ENCODE results near the gene GPD1. TPM values are rescaled to one million over a fixed set of nuclear protein-coding genes. Genes with fewer than 3 reads are reported as not detected.

The GPD1 gene
- total RNA-seq, 1 experiment from 2014 or later: 1.6 TPM

DNA sequence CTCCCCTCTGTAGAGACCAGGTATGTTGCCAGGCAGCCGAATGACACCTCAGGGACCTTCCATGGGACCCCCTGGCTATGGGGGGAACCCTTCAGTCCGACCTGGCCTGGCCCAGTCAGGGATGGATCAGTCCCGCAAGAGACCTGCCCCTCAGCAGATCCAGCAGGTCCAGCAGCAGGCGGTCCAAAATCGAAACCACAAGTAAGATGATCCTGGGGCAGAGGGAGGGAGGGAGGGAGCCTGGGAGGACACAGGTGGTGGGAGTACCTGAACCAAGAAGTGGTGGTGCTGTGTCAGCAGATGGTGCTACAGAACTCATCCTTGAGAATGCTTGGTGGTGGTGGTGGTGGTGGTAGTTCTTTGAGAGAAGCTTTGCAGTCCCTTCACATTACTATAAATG lies 17.7 kb upstream of the GPD1 start:
- H3K4me2 ChIP-seq (ENCODE audit: low read length): peak overlapping the region; percentile 85
- DNase-seq (ENCODE audit: low read depth, low spot score) (no peak), ATAC-seq (no peak)
- ChIA-PET RAD21 (ENCODE audit: low non-redundant PET in 1 of 2, low total read pairs in 2 of 2, uncharacterized antibody in 2 of 2, unreplicated experiment in 2 of 2) (no interaction called here), CTCF (interaction anchor here (2.6 to 2.8 kb wide), 2 partner anchors 25 to 90 kb away, joined by 12 to 33 read pairs; partner anchors contain the start of gene COX14), POLR2A (no interaction called here)
- intact Hi-C loops (cut with micrococcal nuclease): loop anchor here (5.0 to 10.0 kb wide), 2 partner anchors 226 to 319 kb away; partner anchors contain the start of gene LARP4
- no peaks in the 10 kb centered on the region for H3K9me2 ChIP-seq (ENCODE audit: insufficient read depth)
- peaks cover 5 to 21% of the 10 kb centered on the region in 2 experiments for H3K4me1 ChIP-seq (ENCODE audit: control insufficient read depth in 1 of 2, insufficient read depth in 2 of 2, low read length in 2 of 2)
- no peaks in the 10 kb centered on the region for H3K27me3 ChIP-seq (ENCODE audit: insufficient read depth, low read length)
- peaks cover 30 to 45% of the 10 kb centered on the region in 2 experiments for H3K36me3 ChIP-seq (ENCODE audit: control insufficient read depth in 1 of 2, insufficient read depth in 2 of 2, low read length in 2 of 2)
- no peak overlapping the region for H2AFZ ChIP-seq (ENCODE audit: low read depth, low read length, poor library complexity, severe bottlenecking)
- no peak for TF ChIP-seq POLR2A (IDR thresholded peaks at IDR 0.05; ENCODE audit: borderline replicate concordance, extremely low read depth, insufficient read depth, insufficient read length)
- TF ChIP-seq POLR2AphosphoS5 (IDR thresholded peaks at IDR 0.05; ENCODE audit: low read depth, low read length): no peak
- no peak for TF ChIP-seq RAD21 (IDR thresholded peaks at IDR 0.05; ENCODE audit: low read depth)
- TF ChIP-seq ZFX (IDR thresholded peaks at IDR 0.05): no peak
- no peak for TF ChIP-seq SRF (IDR thresholded peaks at IDR 0.05; ENCODE audit: low read depth)
- no peak for TF ChIP-seq JUND (IDR thresholded peaks at IDR 0.05)
- TF ChIP-seq SP1 (IDR thresholded peaks at IDR 0.05; ENCODE audit: low read depth): no peak
- no peak for TF ChIP-seq TCF7L2 (IDR thresholded peaks at IDR 0.05; ENCODE audit: borderline replicate concordance, extremely low read depth, insufficient read depth, insufficient read length)
- BruUV-seq (replicated peaks): no TSS peak
- peak overlapping the region; percentile 70 to 77 for H3K4me3 ChIP-seq (replicated peaks in 1 of 2; ENCODE audit: low read depth in 1 of 2, low read length in 2 of 2)
- peak overlapping the region; percentile 77 for H3K9ac ChIP-seq (ENCODE audit: low read length)
- H3K9me3 ChIP-seq (ENCODE audit: control insufficient read depth in 1 of 2, insufficient read depth in 1 of 2, low read depth in 1 of 2, low read length in 2 of 2): no peaks in the 10 kb centered on the region
- H3K79me2 ChIP-seq (ENCODE audit: insufficient read depth, low read length): peaks cover 15% of the 10 kb centered on the region
- H3K27ac ChIP-seq (ENCODE audit: low read depth, low read length): peak overlapping the region; percentile 54
- H4K20me1 ChIP-seq (ENCODE audit: insufficient read depth): peaks cover 4% of the 10 kb centered on the region; the same call in 1 of the 2 replicates

DNA sequence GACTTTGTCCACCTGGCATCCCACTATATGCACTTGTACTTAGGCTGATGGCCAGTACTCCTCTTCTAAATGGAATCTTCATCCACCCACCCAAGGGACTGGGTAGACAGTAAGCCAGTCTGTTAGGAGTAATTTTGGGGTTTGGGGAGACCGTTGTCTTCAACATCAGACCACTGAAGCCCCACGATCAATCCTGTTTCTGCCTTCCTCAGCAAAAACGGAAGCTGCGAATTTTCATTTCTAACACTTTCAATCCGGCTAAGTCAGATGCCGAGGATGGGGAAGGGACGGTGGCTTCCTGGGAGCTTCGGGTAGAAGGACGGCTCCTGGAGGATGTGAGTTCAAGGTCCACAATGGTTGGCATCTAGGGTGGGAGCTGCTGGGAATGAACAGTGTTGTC lies 16.7 kb upstream of the GPD1 start:
- Histone ChIP-seq H3K27me3 (ENCODE audit: insufficient read depth, low read length) (no peaks in the 10 kb centered on the region), H3K9ac (ENCODE audit: low read length) (no peak overlapping the region), H3K9me2 (ENCODE audit: insufficient read depth) (no peaks in the 10 kb centered on the region), H3K4me3 (replicated peaks in 1 of 2; ENCODE audit: low read depth in 1 of 2, low read length in 2 of 2) (no peak overlapping the region), H4K20me1 (ENCODE audit: insufficient read depth) (peaks cover 4% of the 10 kb centered on the region; the same call in 1 of the 2 replicates), H3K79me2 (ENCODE audit: insufficient read depth, low read length) (peaks cover 15% of the 10 kb centered on the region), H3K36me3 (ENCODE audit: control insufficient read depth in 1 of 2, insufficient read depth in 2 of 2, low read length in 2 of 2) (peaks cover 35 to 51% of the 10 kb centered on the region in 2 experiments), H3K4me2 (ENCODE audit: low read length) (no peak overlapping the region), H3K27ac (ENCODE audit: low read depth, low read length) (no peak overlapping the region), H3K4me1 (ENCODE audit: control insufficient read depth in 1 of 2, insufficient read depth in 2 of 2, low read length in 2 of 2) (peaks cover 5 to 21% of the 10 kb centered on the region in 2 experiments), H2AFZ (ENCODE audit: low read depth, low read length, poor library complexity, severe bottlenecking) (no peak overlapping the region), H3K9me3 (ENCODE audit: control insufficient read depth in 1 of 2, insufficient read depth in 1 of 2, low read depth in 1 of 2, low read length in 2 of 2) (no peaks in the 10 kb centered on the region)
- BruUV-seq (replicated peaks): no TSS peak
- intact Hi-C loops (cut with micrococcal nuclease): loop anchor here (5.0 to 10.0 kb wide), 2 partner anchors 225 to 318 kb away; partner anchors contain the start of gene LARP4
- CTCF ChIA-PET: interaction anchor here (2.1 to 2.8 kb wide), 2 partner anchors 24 to 89 kb away, joined by 10 to 16 read pairs; partner anchors contain the start of gene COX14
- RAD21 ChIA-PET (ENCODE audit: low non-redundant PET in 1 of 2, low total read pairs in 2 of 2, uncharacterized antibody in 2 of 2, unreplicated experiment in 2 of 2): no interaction called here
- DNase-seq (ENCODE audit: low read depth, low spot score) (no peak), ATAC-seq (no peak)
- POLR2A ChIA-PET: interaction anchor here (0.9 kb wide), 1 partner anchor 80 kb away, joined by 3 read pairs; the partner anchor contains the start of gene CERS5
- TF ChIP-seq POLR2A (IDR thresholded peaks at IDR 0.05; ENCODE audit: borderline replicate concordance, extremely low read depth, insufficient read depth, insufficient read length) (no peak), JUND (IDR thresholded peaks at IDR 0.05) (no peak), CEBPB (IDR thresholded peaks at IDR 0.05; ENCODE audit: low read depth) (no peak), SRF (IDR thresholded peaks at IDR 0.05; ENCODE audit: low read depth) (no peak), ELF1 (IDR thresholded peaks at IDR 0.05; ENCODE audit: borderline replicate concordance, low read depth) (no peak), CBX3 (IDR thresholded peaks at IDR 0.05; ENCODE audit: low read depth) (no peak), SIN3A (IDR thresholded peaks at IDR 0.05; ENCODE audit: low read depth) (no peak), EGR1 (IDR thresholded peaks at IDR 0.05; ENCODE audit: low read depth) (no peak), ZNF274 (IDR thresholded peaks at IDR 0.05; ENCODE audit: low read depth, low read length) (no peak), RAD21 (IDR thresholded peaks at IDR 0.05; ENCODE audit: low read depth) (no peak), EZH2phosphoT487 (IDR thresholded peaks at IDR 0.05; ENCODE audit: borderline replicate concordance) (no peak), YY1 (IDR thresholded peaks at IDR 0.05; ENCODE audit: extremely low read depth, insufficient replicate concordance, low read depth, low read length) (no peak)
- TF ChIP-seq, protein P1, sequence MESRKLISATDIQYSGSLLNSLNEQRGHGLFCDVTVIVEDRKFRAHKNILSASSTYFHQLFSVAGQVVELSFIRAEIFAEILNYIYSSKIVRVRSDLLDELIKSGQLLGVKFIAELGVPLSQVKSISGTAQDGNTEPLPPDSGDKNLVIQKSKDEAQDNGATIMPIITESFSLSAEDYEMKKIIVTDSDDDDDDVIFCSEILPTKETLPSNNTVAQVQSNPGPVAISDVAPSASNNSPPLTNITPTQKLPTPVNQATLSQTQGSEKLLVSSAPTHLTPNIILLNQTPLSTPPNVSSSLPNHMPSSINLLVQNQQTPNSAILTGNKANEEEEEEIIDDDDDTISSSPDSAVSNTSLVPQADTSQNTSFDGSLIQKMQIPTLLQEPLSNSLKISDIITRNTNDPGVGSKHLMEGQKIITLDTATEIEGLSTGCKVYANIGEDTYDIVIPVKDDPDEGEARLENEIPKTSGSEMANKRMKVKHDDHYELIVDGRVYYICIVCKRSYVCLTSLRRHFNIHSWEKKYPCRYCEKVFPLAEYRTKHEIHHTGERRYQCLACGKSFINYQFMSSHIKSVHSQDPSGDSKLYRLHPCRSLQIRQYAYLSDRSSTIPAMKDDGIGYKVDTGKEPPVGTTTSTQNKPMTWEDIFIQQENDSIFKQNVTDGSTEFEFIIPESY (IDR thresholded peaks at IDR 0.05; ENCODE audit: extremely low read depth, insufficient replicate concordance, low read length): no peak

All from HCT116 (cell line).